ENCODE measurements around the gene RAET1E.
"Not testable (repeated sequence)": the region's sequence is repeated elsewhere in the genome, so short reads cannot be mapped to it uniquely, and the experiment has no call there.

Gene RAET1E

GRCh38 chr6:149897855-149898744 is at the start of gene RAET1E:
TSS of gene RAET1E (minus strand) at chr6:149898113. CDS start at chr6:149890901, 7,212 bp downstream.
- DNase-seq: no peak

- not testable (repeated sequence) for DNase-seq
Measured at GRCh38 chr6:149947533-149947932, 49.6 kb upstream of the RAET1E start.

- not testable (repeated sequence) for DNase-seq
Measured at GRCh38 chr6:149946631-149947030, 48.7 kb upstream of the RAET1E start.

GRCh38 chr6:149945276-149945675 is 47.4 kb upstream of the RAET1E start:
- not testable (repeated sequence) for DNase-seq

- DNase-seq: not testable (repeated sequence)
Measured at GRCh38 chr6:149943321-149943720, 45.4 kb upstream of the RAET1E start.

GRCh38 chr6:149942461-149942829 is 44.5 kb upstream of the RAET1E start:
- no peak for DNase-seq

- no peak for DNase-seq
Measured at GRCh38 chr6:149941583-149942460, 43.9 kb upstream of the RAET1E start, which contains the start of gene ULBP2. TSS of gene ULBP2 (plus strand) at chr6:149942014. CDS start at chr6:149942073, 59 bp downstream.

- no peak for DNase-seq
Measured at GRCh38 chr6:149940672-149940982, 42.7 kb upstream of the RAET1E start.

GRCh38 chr6:149939909-149940671 is 42.2 kb upstream of the RAET1E start:
- DNase-seq: no peak

- no peak for DNase-seq
Measured at GRCh38 chr6:149939356-149939648, 41.4 kb upstream of the RAET1E start.

GRCh38 chr6:149938571-149939355 is 40.9 kb upstream of the RAET1E start:
- DNase-seq: no peak

- DNase-seq: not testable (repeated sequence)
Measured at GRCh38 chr6:149938013-149938570, 40.2 kb upstream of the RAET1E start.

GRCh38 chr6:149936743-149937142 is 38.8 kb upstream of the RAET1E start:
- no peak for DNase-seq

GRCh38 chr6:149935668-149936067 is 37.8 kb upstream of the RAET1E start:
- no peak for DNase-seq

GRCh38 chr6:149935246-149935645 is 37.3 kb upstream of the RAET1E start:
- DNase-seq: no peak

- no peak for DNase-seq
Measured at GRCh38 chr6:149934249-149935156, 36.6 kb upstream of the RAET1E start.

GRCh38 chr6:149933461-149933860 is 35.5 kb upstream of the RAET1E start:
- DNase-seq: no peak

- no peak for DNase-seq
Measured at GRCh38 chr6:149933036-149933435, 35.1 kb upstream of the RAET1E start.

GRCh38 chr6:149931501-149931900 is 33.6 kb upstream of the RAET1E start:
- DNase-seq: no peak

GRCh38 chr6:149929422-149929821 is 31.5 kb upstream of the RAET1E start:
- DNase-seq: no peak

- DNase-seq: not testable (repeated sequence)
Measured at GRCh38 chr6:149927025-149927424, 29.1 kb upstream of the RAET1E start.

Data from cortex of kidney (tissue), 1 donor.